Left ventricle myocardium inferior (tissue), 1 donor: ENCODE data around the gene DCTD. TPM values are rescaled to one million over a fixed set of nuclear protein-coding genes. Genes with fewer than 3 reads are reported as not detected.

Experiments
- DNase-seq: peaks from one replicate; pipeline ENCODE4 v3.0.0-alpha.2; 2020
- H3K27ac ChIP-seq: fragments of 200-600 bp; replicated peaks from 2 replicates; pipeline ENCODE4 v1.8.0; 2021
- H3K27me3 ChIP-seq: fragments of 200-600 bp; 2 replicates; pipeline ENCODE4 v1.8.0; 2021; ENCODE audit warnings: low read depth
- H3K36me3 ChIP-seq: fragments of 200-600 bp; 2 replicates; pipeline ENCODE4 v1.8.0; 2021
- H3K4me1 ChIP-seq: fragments of 200-600 bp; 2 replicates; pipeline ENCODE4 v1.8.0; 2021
- H3K4me3 ChIP-seq: fragments of 200-600 bp; 2 replicates; pipeline ENCODE4 v1.8.0; 2021; ENCODE audit warnings: mild to moderate bottlenecking, moderate library complexity
- H3K9me3 ChIP-seq: fragments of 200-600 bp; replicated peaks from 2 replicates; pipeline ENCODE4 v1.8.0; 2021
- CTCF ChIP-seq: fragments of 200-600 bp; IDR thresholded peaks from 2 replicates; pipeline ENCODE4 v1.8.0; 2021; ENCODE audit warnings: antibody characterized with exemption, mild to moderate bottlenecking, borderline replicate concordance
- intact Hi-C: fragments of 100-400 bp; cut with micrococcal nuclease; formaldehyde crosslinking; loops from one replicate; pipeline ENCODE4 v1.11.0; 2022
- total RNA-seq: library from RNA; stranded (reverse); fragmentation: NEBNext Ultra II Directional; extraction: Animal tissue kit (Norgen Biotek cat#: 25700); gene quantifications from one replicate; pipeline ENCODE4 v1.2.1, GENCODE V29; 2021
- donor health status: DM: no; HTN: yes; CAD: no; lungs with severe emphysema.

Gene DCTD
- total RNA-seq, 1 donor from 2014 or later, result 44.2 TPM

GRCh38 chr4:182874797-182875345 lies 42.3 kb downstream of the DCTD start:
- no peaks in the 10 kb centered on the region for H3K9me3 ChIP-seq
- intact Hi-C loops, result no loop called here
- no peak for TF ChIP-seq CTCF
- no peak for DNase-seq
- peaks cover 4% of the 10 kb centered on the region for H3K36me3 ChIP-seq
- H3K27ac ChIP-seq, result no peak overlapping the region
- peaks cover under 1% of the 10 kb centered on the region for H3K4me1 ChIP-seq
- no peaks in the 10 kb centered on the region for H3K27me3 ChIP-seq
- H3K4me3 ChIP-seq, result no peak overlapping the region

DNA sequence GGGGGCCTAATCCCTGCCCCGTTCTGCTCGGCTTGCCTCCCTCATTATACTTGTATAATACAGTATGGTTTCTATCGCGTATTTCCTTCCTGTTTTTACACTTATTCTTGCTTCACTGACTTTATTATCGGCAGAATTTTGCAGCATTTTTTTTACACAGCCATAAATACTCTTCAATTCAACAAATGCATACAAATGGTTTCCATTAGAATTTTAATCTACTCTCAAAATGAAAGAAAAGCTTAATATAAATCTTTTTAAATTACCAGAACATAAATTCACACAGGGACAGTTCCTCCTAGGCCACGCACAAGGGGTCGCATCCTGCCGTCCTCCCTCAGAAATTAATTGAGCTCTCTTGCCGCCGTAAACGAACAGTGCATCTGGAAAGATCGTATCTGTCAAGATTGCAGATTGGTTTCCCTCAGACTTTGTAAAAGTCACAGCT lies 42.9 kb downstream of the DCTD start:
- Histone ChIP-seq H3K4me1 (no peaks in the 10 kb centered on the region), H3K36me3 (peaks cover 4% of the 10 kb centered on the region), H3K4me3 (no peak overlapping the region), H3K27me3 (no peaks in the 10 kb centered on the region), H3K9me3 (no peaks in the 10 kb centered on the region), H3K27ac (no peak overlapping the region)
- no peak for DNase-seq
- TF ChIP-seq CTCF, result no peak
- intact Hi-C loops, result no loop called here

- Histone ChIP-seq H3K4me3 (no peak overlapping the region), H3K27ac (no peak overlapping the region), H3K27me3 (no peaks in the 10 kb centered on the region), H3K4me1 (no peaks in the 10 kb centered on the region), H3K36me3 (peaks cover 4% of the 10 kb centered on the region), H3K9me3 (no peaks in the 10 kb centered on the region)
- no peak for DNase-seq
- TF ChIP-seq CTCF, result no peak
- intact Hi-C loops, result no loop called here
These were observed 43.5 kb downstream of the DCTD start for GRCh38 chr4:182873726-182874125.

DNA sequence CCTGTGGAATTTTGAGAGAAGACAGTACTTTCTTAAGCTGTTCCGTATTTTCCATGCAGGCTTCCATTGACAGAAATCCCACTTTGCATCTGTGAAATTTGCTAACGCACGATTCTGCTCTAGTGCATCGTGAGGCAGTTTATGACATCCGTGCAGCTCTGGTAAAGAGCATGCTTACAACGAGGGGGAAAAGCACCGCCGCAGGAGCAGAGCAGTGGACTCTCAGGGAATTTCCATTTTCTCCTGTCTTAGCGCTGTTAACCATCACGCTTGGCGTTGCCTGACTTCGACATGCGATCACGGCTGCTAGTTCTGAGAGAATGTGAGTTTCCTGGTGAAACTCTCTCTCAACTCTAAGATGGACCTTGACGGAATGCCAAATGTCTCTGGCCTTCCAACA lies 43.9 kb downstream of the DCTD start:
- H3K4me3 ChIP-seq, result no peak overlapping the region
- no peak overlapping the region for H3K27ac ChIP-seq
- DNase-seq, result no peak
- no peaks in the 10 kb centered on the region for H3K9me3 ChIP-seq
- no peaks in the 10 kb centered on the region for H3K27me3 ChIP-seq
- intact Hi-C loops, result no loop called here
- peaks cover 4% of the 10 kb centered on the region for H3K36me3 ChIP-seq
- H3K4me1 ChIP-seq, result no peaks in the 10 kb centered on the region
- TF ChIP-seq CTCF, result no peak

DNA sequence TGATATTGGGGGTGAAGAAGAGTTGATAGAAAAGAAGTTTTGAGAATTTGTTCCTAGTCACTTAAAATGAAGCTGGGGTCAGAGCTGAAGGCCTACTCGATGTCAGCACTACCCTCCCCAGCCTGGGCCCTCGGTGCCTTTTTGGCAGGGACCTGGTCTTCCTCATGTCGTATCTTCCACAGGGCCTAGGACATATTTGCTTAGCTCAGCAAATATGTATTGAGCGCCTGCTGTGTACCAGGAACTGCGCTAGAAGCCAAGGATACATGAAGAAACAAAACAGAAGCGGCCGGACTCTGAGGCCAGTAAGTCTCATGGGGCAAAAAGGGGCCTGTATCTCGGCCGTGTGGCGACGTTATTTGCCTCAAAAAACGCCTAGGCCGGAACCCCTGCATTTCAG lies 44.3 kb downstream of the DCTD start:
- Histone ChIP-seq H3K27me3 (no peaks in the 10 kb centered on the region), H3K27ac (no peak overlapping the region), H3K4me1 (no peaks in the 10 kb centered on the region), H3K4me3 (no peak overlapping the region), H3K9me3 (no peaks in the 10 kb centered on the region), H3K36me3 (peaks cover 4% of the 10 kb centered on the region)
- no peak for TF ChIP-seq CTCF
- DNase-seq, result no peak
- intact Hi-C loops, result no loop called here
